GM19467 (cell line): ENCODE measurements around the gene MYO10.
A peak's percentile ranks its signal among the peaks of the same experiment; 100 is the strongest.

Experiments used
- ATAC-seq: cut with Tn5 transposase; IDR thresholded peaks from one replicate; pipeline ENCODE4 v1.9.1; 2021; ENCODE audit warnings: mild to moderate bottlenecking, moderate library complexity; ENCODE audit not compliant: unreplicated experiment

The MYO10 gene

GRCh38 chr5:16644301-16644889 lies 291.7 kb downstream of the MYO10 start:
- no peak for ATAC-seq

GRCh38 chr5:16642867-16643266 lies 293.2 kb downstream of the MYO10 start:
- no peak for ATAC-seq

GRCh38 chr5:16639206-16639605 lies 296.9 kb downstream of the MYO10 start:
- no peak for ATAC-seq

GRCh38 chr5:16628376-16628775 lies 307.7 kb downstream of the MYO10 start:
- no peak for ATAC-seq

- ATAC-seq: peak; percentile 76
Observed at GRCh38 chr5:16626696-16627264, 309.3 kb downstream of the MYO10 start.

GRCh38 chr5:16625096-16625495 lies 311.0 kb downstream of the MYO10 start:
- ATAC-seq: no peak

GRCh38 chr5:16619136-16619535 lies 317.0 kb downstream of the MYO10 start:
- no peak for ATAC-seq

GRCh38 chr5:16618138-16618897 lies 317.8 kb downstream of the MYO10 start:
- ATAC-seq: no peak

GRCh38 chr5:16617274-16617968 lies 318.7 kb downstream of the MYO10 start:
- no peak for ATAC-seq

- peak; percentile 73 for ATAC-seq
Observed at GRCh38 chr5:16616536-16617273, 319.4 kb downstream of the MYO10 start, which contains the start of gene RETREG1. RETREG1 (minus strand) TSS chr5:16616997; CDS start chr5:16616971, 26 bp downstream.

- no peak for ATAC-seq
Observed at GRCh38 chr5:16615741-16616535, 320.1 kb downstream of the MYO10 start.

GRCh38 chr5:16612007-16612406 lies 324.1 kb downstream of the MYO10 start:
- ATAC-seq: no peak
